Neutrophil (primary cell): ENCODE measurements around the gene CTBP2.

Source experiments
- H3K27ac ChIP-seq: fragments of 200-600 bp; sonication (generic); 2 replicates; pipeline ENCODE4 v1.5.1; 2016; ENCODE audit warnings: mild to moderate bottlenecking, moderate library complexity
- H3K27me3 ChIP-seq: fragments of 200-600 bp; sonication (generic); 2 replicates; pipeline ENCODE4 v1.6.0; 2016; ENCODE audit warnings: mild to moderate bottlenecking
- H3K36me3 ChIP-seq: fragments of 200-600 bp; sonication (generic); 2 replicates; pipeline ENCODE4 v1.5.1; 2017
- H3K4me1 ChIP-seq, 2 experiments: fragments of 200-600 bp in 1 of 2; sonication (generic) in 1 of 2; 1 replicate in 1 of 2; 2 replicates in 1 of 2; pipeline versions ENCODE4 v1.5.1 to v1.6.1; 2013 to 2016; ENCODE audit warnings: low read depth in 1 of 2, low read length in 1 of 2, mild to moderate bottlenecking in 1 of 2, moderate library complexity in 1 of 2; ENCODE audit not compliant: control insufficient read depth in 1 of 2, insufficient read depth in 1 of 2
- H3K4me3 ChIP-seq, 2 experiments: fragments of 200-600 bp in 1 of 2; sonication (generic) in 1 of 2; 1 replicate in 1 of 2; 2 replicates in 1 of 2; pipeline ENCODE4 v1.5.1; 2013 to 2016; ENCODE audit warnings: low read depth in 1 of 2, low read length in 1 of 2, mild to moderate bottlenecking in 1 of 2, moderate library complexity in 1 of 2
- H3K9me3 ChIP-seq: fragments of 200-600 bp; sonication (generic); 2 replicates; pipeline ENCODE4 v1.5.1; 2016
- CTCF ChIP-seq: fragments of 200-600 bp; sonication (generic); IDR thresholded peaks from 2 replicates; pipeline ENCODE4 v1.5.1; 2016; ENCODE audit warnings: antibody characterized with exemption

CTBP2 gene

GRCh38 chr10:125107166-125107949, 53.0 kb downstream of the CTBP2 start:
- no peak for TF ChIP-seq CTCF
- H3K4me1 ChIP-seq: peaks cover 43 to 66% of the 10 kb centered on the region in 2 experiments

GRCh38 chr10:125106586-125106985, 53.8 kb downstream of the CTBP2 start:
- Histone ChIP-seq H3K4me3 (no peak overlapping the region), H3K36me3 (peaks cover 47% of the 10 kb centered on the region), H3K27me3 (no peaks in the 10 kb centered on the region), H3K9me3 (no peaks in the 10 kb centered on the region), H3K4me1 (peaks cover 48 to 69% of the 10 kb centered on the region in 2 experiments), H3K27ac (no peak overlapping the region)
- no peak for TF ChIP-seq CTCF

More at GRCh38 chr10:125107166-125107949, 53.0 kb downstream of the CTBP2 start:
- Histone ChIP-seq H3K27me3 (no peaks in the 10 kb centered on the region), H3K4me3 (no peak overlapping the region), H3K9me3 (no peaks in the 10 kb centered on the region), H3K36me3 (peaks cover 47% of the 10 kb centered on the region), H3K27ac (no peak overlapping the region)

DNA sequence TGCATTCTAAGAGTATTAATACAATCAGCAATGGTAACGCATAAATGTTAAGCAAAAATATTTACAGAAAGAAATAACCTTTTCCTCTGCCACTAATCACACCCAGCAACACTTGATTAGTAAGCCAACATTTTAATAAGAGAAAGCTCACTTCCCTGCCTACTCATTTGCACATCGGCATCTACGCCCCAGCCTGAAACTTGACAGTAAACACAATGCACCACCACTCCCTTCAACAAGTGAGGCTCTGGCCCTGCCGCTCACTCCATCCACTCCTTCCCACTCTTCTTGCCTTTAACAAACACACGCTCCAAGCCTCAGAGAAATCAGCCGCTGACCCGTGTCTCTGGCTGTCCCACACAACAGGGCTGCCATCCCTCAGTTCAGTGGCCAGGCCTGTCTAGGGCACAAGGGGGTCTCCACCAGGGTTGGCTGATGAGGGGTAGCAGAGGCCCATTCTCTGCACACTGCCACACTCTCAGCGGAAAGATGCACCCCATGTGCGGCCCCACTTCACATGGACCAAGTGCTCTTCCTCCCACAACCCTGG, 54.6 kb downstream of the CTBP2 start:
- H3K4me3 ChIP-seq: no peak overlapping the region
- peaks cover 52 to 70% of the 10 kb centered on the region in 2 experiments for H3K4me1 ChIP-seq
- H3K9me3 ChIP-seq: no peaks in the 10 kb centered on the region
- no peak overlapping the region for H3K27ac ChIP-seq
- TF ChIP-seq CTCF: no peak
- H3K36me3 ChIP-seq: peaks cover 47% of the 10 kb centered on the region
- H3K27me3 ChIP-seq: no peaks in the 10 kb centered on the region

DNA sequence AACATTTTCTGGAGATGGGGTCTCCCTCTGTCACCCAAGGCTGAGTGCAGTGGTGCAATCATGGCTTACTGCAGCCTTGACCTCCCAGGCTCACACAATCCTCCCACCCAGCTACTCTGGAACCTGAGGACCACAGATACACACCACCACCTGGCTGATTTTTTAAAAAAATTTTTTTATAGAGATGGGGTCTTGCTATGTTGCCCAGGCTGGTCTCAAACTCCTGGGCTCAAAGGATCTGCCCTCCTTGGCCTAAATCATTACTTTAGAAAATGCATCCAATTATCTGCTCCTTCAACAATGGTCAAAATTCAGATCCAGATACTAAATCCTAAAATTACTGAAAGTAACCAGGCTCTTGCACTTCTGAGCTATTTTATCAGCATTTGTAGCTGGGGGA, 55.2 kb downstream of the CTBP2 start:
- Histone ChIP-seq H3K27me3 (no peaks in the 10 kb centered on the region), H3K9me3 (no peaks in the 10 kb centered on the region), H3K4me1 (peaks cover 50 to 69% of the 10 kb centered on the region in 2 experiments), H3K36me3 (peaks cover 43% of the 10 kb centered on the region), H3K4me3 (no peak overlapping the region), H3K27ac (no peak overlapping the region)
- TF ChIP-seq CTCF: no peak

- Histone ChIP-seq H3K27ac (no peak overlapping the region), H3K9me3 (no peaks in the 10 kb centered on the region), H3K36me3 (peaks cover 38% of the 10 kb centered on the region), H3K4me3 (no peak overlapping the region), H3K4me1 (peaks cover 50 to 68% of the 10 kb centered on the region in 2 experiments), H3K27me3 (no peaks in the 10 kb centered on the region)
- no peak for TF ChIP-seq CTCF
Observed at GRCh38 chr10:125104559-125104958, 55.8 kb downstream of the CTBP2 start.
